Embryonic facial prominence (tissue), 1 donor: Measurements from ENCODE around the gene SLC17A9.

ENCODE experiments used
- DNase-seq: peaks from one replicate; pipeline ENCODE4 v3.0.0-alpha.2; 2016; ENCODE audit errors: extremely low spot score

The SLC17A9 gene

DNA sequence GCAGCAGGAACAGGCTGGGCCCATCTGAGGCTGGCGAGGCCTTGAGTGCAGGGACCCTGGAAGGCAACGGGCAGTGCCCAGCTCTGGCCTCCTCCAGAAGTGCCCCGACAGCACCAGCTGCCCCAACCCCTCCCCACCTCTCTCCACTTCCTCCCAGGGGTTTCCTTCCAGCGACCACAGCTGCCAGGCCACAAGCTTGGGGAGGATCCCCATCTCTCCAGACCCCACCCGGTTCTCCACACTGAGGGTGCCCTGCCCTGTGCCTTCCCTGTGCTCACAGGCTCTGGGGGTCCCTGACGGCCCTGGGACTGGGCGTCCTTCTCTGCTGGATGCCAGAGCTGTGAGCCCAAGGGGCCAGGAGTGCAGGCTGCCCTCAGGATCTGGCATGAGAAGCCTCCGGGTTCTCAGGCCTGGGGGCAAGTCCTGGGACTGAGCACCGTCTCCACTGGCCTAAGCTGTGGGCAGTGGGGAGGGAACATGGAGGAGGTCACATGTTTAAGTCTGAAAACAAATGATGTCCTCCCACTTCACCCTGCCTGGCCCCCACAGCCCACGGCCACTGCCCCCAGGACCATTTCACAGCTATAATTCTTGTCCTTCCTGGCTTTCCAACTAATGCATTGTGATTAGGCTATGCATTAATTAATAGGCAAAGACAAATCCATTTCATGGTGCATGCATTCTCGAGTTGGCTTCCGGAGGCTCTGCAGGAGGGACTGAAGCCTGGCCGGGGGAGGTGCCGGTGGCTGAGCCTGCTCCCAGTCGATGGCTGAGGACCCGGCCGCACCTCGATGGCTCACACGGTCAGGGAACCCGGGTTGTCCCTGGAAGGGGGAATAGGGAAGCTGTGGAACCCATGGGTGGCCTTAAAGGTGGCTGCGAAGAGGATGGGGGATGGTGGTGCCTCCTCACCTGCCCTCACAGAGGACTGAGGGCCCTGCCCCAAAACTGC, 29.9 kb downstream of the SLC17A9 start:
- DNase-seq, result no peak

DNA sequence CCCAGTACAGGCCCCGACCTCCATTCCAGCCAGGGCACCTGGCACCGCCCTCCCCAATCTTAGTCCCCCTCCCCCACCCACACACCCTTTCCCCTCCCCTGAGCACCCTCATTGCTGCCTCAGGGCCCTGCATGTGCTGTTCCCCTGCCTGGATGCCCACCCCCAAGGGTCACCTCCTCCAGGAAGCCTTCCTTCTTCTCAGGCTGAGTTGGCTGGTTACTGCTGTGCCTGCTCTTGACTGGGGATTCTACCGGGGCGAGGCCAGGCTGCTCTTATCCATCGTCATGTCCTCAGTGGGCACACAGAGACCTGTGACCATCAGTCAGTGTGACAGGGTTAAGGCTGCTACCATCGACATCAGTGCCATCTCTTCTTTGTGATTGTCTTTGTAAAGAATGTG, 30.7 kb downstream of the SLC17A9 start:
- no peak for DNase-seq

DNA sequence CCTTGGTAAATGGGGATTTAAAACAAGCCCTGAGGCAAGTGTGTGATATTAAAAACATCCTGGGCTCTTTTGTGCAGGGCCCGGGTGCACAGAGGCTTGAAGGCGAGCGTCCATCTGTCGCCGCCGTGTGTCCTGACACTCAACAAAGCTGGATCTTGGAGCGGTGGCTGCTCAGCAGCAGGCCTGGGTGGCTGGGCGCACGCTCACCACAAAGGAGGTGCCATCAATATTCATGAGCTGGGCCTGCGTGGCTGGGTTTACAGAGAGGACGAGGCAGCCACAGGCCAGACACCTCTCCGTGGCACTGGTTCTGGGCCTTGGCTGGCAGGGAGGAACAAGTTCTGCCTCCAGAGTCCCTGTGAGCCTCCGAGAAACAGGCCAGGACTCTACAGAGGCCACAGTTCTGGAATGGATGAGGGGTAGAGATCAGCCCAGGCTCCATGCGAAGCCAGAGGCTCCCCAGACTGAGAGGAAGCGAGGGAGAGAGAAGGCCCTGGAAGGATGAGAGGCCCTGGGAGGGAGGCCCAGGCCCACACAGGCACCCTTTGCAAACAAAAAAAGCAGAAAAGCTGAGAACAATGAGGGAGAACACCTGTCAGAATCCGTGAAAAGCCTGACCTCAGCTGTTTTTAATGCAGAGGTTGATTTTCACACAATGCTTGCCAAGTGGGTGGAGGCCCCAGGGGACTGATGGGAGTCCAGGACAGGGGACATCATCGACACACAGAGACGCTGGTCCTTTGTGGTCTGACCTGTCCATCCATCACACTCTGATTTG, 32.3 kb downstream of the SLC17A9 start:
- no peak for DNase-seq

DNA sequence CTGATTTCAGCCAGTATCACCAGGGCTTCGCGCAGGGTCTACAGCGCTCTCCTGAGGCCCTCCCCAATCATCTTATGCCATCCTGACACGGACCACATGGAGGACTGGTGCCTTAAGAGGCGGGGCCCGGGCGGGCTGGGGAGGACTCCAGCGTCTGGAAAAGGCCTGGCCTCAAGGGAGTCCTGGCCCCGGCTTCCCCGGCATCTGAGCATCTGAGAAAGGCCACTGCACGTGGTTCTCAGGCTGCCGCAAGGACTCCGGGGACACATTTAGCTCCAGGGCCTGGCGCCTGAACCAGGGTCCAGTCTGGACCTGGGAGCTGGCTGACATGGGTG, 32.9 kb downstream of the SLC17A9 start:
- DNase-seq, result no peak

DNA sequence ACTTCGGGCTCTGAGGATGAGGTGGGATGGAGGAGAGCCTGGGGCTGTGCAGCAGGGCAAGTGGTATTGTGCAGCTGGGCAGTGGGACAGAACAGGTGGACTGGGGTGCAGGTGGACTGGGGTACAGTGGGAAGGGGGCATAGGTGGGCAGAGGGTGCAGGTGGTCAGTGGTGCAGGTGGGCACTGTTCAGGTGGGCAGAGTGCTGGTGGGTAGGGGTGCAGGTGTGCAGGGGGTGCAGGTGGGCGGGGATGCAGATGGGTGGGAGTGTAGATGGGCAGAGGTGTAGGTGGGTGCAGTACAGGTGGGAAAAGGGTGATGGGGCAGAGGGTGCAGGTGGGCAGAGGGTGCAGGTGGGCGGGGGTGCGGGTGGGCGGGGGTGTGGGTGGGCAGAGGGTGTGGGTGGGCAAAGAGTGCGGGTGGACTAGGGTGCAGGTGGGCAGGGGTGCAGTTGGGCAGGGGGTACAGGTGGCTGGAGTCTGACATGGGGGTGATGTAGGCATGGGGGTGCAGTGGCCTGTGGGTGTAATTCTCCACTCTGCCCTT, 33.8 kb downstream of the SLC17A9 start:
- DNase-seq, result no peak

DNA sequence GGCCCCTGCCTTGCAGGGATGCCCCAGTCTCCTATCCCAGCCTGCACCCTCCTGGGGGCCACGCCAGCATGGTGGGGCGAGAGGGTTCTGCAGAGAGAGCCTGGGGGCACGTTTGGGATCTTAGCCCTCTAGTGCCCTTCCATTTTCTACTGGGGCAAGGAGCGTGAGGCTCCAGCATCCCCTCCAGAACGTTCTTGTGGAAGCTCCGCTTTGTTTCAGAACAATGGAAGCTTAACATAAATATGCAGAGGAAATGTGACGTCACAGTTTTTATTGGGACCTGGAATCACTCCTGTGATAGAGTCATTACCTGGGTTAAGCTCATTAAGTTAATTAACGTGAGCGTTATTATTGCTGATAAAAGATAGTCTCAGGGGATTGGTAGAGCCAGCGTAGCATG, 34.6 kb downstream of the SLC17A9 start:
- no peak for DNase-seq

DNA sequence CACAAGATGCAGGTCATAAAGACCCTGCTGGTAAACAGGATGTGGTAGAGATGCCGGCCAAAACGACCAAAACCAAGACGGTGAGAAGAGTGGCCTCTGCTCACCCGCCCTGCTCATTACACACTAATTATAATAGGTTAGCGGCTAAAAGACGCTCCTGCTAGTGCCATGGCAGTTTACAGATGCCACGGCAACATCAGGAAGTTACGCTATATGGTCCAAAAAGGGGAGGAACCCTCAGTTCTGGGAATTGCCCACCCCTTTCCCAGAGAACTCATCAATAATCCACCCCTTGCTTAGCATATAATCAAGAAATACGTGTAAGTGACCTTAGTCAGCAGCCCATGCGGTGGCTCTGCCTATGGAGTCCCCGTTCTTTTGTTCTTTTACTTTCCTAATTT, 36.7 kb downstream of the SLC17A9 start:
- DNase-seq, result no peak

DNA sequence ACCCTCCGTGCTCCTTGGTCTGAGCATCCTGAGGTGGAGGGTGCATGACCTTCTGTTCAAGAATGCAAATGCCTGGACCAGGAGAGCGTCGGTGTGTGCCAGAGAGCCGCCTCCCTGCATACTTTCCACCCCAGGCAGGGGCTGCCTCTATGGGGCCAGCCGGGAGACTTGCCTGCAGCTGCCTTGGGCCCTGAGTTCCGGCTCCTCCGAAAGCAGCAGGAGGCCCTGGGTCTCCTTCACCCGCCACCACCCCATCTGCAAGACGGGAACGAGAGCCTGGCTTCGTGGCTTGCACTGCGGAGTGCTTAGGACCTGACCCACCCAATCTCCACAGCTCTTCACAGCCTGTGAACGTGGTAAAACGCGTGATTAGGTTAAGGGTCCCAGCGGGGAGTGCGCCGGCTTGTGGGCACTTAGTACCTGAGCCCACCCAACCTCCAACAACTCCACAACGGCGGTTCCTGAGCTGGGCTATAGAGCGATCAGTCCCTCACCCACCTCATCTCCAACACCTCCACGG, 37.9 kb downstream of the SLC17A9 start:
- no peak for DNase-seq

DNA sequence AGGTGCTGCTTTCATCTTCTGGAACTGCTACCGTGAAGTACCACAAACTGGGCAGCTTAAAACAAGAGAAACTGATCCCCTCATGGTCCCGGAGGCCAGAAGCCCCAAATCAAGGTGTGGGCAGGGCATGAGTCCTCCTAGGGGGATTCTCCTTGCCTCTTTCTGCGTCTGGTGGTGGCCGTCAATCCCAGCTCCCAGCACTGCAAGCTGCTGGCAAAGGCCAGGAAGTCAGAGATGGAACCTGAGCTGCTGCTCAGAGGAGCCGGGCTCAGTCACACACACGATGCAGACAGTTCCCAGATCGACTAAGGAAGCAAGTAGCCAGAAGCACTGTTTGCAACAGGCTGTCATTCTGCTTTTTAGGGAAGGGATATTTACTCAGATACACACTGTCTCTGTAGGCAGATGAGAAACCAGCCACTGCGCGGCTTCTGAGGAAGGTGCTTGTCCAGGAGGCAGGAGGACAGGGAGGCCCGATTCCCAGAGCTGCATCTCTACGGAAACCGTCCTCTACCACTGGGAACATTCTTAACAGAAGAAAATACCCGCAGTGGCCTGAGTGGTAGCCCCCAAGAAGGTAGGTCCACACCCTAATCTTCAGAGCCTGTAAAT, 38.8 kb downstream of the SLC17A9 start:
- no peak for DNase-seq

DNA sequence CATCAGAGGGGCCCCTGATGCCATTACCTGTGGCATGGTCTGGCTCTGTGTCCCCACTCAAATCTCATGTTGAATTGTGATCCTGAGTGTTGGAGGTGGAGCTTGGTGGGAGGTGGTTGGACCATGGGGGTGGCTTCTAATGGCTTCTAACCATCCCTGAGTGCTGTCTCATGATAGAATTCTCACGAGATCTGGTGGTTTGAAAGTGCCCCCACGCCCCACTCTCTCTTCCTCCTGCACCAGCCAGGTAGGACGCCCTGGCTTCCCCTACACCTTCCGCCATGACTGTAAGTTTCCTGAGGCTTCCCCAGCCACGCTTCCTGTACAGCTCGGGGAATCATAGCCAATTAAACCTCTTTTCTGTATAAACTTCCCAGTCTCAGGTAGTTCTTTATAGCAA, 39.4 kb downstream of the SLC17A9 start:
- no peak for DNase-seq

DNA sequence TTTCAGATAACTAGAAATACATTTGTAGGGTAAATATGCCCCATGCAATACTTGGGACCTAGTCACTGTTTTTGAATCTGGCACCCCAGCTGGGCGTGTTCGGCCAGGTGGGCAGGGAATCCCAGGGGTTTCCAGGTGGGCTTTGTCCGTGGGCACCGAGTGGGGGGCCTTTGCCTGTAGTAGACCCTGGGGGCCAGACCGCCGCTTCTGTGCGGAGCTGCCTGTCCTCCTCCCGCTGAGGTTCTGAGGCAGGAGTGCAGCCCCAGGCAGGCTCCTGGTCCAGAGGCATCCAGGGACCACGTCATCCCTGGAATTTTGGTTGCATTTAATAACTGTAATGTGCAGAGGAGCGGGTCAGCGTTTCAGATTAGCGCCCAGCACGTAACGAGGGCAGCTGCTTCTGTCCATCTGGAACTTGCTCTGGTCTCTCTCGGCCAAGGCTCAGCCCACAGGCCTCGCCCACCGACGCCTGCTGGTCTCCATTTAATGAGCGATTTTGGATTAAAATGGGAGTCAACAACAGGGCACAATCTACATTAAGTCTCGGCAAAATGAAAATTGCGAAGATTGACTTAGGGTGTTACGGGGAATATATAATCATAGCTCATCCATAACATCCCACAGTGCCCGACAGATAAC, 41.5 kb downstream of the SLC17A9 start:
- no peak for DNase-seq

DNA sequence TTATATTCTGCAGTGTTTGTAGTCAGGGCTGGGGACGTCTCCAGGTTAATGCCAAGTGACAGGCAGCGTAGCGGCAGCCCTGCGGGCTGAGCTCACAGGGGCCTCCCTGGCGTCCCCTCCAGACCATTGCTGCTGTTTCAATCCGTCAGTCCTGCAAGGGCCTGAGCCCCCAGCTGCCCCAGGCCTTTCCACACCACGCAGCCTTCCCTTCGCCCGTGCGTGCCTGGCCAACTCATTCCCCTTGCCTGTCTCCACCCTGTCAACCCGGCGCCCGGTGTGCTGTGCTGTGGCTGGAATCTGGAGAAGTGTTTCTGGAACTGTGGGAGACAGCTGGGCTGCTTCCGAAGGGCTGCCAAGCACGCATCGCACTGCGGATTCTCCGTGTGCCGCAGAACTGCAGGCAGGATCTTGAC, 42.4 kb downstream of the SLC17A9 start:
- no peak for DNase-seq

DNA sequence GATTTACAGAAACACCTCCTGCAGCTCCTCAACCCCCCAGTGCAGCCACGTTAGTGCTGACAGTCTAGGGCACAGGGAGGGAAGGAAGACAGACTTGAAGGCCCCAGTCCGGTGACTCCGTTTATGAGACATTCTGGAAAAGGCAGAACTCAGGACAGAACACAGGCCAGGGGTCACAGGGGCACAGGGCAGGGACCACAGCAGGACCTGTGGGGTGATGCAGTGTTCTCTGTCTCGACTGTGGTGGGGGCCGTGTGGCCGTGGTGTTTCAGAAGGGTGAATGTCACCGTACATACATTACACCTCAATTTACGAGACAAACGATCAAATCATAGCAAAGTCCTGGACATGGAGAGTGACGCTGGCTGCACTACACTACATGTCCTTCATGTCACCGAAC, 43.0 kb downstream of the SLC17A9 start:
- no peak for DNase-seq

DNA sequence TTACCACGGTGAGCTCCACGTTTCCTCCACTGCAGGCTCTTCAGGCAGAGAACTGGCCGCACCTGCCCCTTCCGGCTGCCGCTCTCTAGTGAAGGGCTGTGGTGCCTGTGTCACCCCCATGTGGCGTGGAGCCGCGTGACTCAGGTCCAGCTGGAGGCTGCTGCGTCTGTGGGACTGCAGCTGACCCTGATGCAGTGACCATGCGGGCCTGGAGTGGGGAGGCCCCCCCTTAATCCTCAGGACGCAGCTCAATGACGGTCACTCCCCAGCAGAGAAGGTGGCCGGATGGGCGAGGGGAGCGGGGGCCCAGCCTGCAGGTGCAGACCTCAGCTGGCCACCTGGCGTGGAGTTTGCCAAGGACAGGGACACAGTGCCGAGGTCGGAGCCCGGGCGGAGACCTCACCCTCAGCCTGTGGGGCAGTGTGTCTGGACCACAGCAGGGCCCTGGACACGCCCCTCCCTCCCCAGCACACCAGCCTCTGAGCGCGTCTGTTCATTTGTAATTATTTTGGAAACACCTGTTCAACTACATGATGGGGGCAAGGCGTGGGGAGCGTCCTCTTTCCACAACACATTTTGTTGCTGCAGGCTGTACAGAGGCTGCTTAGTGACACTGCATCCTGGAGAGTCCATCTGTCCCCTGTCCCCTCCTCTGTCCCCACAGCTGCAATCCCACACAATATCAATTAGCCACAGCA, 43.5 kb downstream of the SLC17A9 start:
- DNase-seq, result no peak

DNA sequence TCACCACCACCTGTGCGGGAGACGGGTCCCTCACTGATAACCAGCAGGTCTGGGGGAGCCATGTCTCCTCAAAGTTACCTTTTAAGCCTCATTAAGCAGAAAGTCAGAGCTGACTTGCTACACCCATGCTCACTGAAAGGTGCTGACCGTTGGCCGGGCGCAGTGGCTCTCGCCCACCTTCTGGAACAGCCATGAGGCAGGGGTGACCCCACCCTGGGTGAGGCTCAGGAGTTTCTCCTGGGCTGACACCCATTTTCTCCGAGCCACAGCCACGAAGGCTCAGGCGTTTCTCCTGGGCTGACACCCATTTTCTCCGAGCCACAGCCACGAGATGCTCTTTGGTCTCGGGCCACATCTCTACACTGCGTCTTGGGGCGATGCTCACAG, 44.1 kb downstream of the SLC17A9 start:
- DNase-seq, result no peak

DNA sequence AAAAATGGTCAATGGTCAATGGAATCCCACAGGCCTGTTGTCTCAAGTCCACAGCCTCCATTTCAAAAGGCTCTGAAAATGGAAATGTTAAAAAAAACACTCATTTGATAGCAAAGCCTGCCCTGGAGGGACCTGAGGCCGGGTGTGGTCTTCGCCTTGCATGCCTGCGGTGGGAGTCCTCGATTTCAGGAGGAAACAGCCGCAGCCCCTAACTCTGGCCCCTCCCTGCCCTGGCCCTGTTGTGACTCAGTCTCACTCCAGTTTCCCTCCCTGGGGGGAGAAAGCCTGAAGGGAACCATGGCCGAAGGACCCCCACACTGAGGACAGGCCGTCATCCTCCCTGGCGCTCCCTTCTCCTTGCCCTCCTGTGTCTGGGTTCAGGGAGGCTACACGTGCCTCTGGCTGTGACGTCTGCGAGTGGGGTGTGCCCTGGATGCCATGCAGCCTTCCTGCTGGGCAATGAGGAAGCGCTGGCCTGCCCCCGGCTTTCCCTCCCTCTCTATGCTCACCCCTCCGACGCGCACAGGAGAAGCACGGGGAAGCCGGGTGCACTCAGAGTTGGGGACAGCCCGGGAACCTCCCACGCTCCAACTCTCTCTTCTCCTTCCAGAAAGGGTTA, 45.0 kb downstream of the SLC17A9 start:
- no peak for DNase-seq

DNA sequence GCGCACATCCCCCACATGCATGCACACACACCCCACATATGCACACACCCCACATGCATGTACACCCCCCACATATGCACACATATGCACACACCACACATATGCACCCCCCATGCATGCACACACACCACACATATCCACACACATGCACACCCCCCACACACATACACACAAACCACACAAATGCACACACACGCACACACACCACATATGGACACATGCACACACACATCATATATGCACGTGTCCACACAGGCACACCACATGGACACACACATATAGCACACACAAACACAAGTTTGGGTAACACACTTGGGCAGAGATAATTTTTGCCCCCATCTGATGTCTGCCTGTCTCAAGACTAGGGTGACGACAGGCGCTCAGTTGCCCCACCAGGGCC, 45.9 kb downstream of the SLC17A9 start:
- DNase-seq, result no peak

DNA sequence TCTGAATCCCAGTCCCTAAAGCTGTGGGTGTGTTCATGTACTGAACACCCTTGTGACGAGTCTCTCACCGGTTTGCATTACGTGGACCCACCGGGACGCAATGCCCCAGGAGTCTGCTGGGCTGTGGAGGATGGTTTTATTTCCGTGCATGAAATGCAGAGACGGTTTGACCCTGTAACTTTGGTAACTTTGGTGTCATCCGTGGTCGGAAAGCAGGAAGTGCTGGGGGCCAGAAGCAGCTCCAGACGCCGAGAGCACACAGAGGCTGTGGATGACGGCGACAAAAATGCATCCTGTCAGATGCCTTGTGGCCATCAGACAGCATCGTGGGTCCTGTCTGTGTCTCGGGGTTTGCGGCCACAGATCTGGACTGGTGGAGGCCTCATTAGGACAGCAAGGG, 47.1 kb downstream of the SLC17A9 start:
- no peak for DNase-seq

DNA sequence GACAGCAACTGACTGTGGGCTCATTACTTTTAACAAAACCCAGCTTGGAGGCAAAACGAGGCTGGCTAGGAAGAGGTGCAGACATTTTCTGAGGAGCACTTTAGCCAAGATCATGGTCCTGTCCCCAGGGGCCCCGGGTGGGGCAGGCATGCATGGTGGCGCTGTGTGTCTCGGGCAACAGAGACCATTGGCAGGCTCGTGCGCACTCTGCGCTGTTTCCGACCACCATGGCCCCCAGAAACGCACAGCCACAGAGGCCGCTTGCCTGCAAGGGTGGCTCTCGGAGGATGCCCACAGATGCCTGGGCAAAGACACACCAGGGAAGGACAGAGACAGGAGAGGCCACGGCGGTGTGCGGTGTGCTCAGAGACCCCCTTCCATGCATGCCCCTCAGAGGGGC, 47.5 kb downstream of the SLC17A9 start:
- DNase-seq, result no peak

DNA sequence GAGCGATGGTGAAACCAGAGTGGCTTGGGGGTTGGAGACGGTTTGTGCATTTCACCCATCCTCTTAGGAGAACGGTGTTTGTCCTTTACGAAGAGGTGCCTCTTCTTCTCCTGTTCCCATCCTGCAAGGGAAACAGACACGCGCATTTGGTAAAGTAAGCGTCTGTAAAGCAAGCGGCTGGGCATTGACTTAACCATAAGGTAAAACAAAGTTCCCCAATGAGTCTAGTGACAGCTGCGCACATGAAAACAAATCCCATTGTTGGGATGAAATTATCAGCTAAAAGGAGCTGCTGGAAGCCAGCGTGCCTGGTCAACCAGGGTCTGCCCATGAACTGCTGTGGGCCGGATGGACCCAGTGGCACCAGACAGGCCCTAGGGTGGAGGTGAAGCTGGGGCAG, 48.4 kb downstream of the SLC17A9 start:
- no peak for DNase-seq

DNA sequence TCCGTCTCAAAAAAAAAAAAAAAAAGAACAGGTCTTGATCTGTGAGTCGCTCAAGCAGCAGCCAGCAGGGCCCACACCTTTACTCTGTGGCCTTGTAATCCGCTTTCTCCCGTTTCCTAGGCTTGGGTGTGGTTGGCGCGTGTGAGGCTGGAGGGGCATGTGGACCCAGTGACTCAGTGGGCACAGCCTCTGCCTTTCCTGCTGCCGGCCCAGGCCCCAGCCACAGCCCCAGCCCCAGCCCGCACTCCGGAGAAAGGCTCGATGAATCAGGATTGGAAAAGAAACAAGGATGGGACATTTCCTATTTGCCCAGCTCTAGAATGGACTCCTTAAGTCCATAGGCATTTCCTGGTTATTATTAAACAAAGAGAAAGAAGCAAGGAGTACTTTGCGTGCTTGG, 50.0 kb downstream of the SLC17A9 start:
- DNase-seq, result no peak
